Stimulated activated CD8-positive, alpha-beta memory T cell treated with anti-CD3 and anti-CD28 coated beads, Interleukin-4, amount 100 ng/mL, for 24 hours (primary cell): Measurements from ENCODE around the gene ZCRB1.

Experiments used
- DNase-seq: peaks from one replicate; pipeline ENCODE4 v3.0.0-alpha.2; 2020; ENCODE audit warnings: low read depth

ZCRB1 gene

DNA sequence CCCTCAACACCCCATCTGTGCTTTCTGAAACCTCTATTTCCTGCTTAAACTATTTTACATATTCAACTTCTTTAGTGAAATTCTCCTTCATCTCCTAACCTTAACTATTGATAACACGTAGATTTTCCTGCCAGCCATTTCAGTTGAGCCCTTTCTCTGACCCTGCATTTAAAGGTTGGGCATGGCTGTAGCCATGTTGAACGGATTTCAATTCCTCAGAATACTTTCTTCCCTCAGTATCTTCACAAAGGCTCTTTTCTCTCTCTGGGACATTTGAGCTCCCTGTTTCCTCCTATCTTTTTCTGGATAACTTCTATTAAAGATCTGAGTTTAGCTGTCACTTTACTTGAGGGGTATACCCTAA lies 1.3 kb upstream of the ZCRB1 start:
- no peak for DNase-seq

DNA sequence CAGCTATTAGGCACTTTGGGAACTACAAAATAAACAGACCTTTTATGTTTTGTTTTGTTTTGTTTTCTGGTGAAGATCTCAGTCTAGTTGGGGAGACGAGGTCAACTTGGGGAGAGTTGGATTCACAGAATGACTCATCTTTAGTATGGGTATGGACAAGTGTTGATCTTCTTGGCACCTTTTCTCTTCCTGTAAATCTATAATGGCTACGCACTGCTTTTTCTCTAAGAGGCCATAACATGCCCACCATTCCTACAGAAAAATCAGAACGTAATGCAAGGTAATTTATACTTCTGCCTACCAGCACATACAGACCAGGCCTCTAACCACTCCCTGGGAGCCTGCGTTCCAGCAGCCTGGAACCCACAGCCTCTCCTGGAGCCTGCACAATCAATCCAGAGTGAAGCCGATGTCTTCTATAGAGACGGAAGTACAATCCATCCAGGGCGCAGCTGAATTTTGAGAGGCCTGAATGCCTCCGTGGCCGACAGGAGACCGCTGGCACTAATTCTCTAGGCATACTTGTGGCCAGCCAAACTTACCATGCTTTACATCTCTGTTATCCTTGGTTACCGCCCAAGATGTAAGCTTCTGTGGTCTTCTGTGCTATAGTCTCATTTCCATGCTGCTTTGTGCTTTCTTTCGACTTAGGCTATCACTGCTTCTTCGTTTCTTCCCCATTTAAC lies 790 bp upstream of the ZCRB1 start:
- no peak for DNase-seq

DNA sequence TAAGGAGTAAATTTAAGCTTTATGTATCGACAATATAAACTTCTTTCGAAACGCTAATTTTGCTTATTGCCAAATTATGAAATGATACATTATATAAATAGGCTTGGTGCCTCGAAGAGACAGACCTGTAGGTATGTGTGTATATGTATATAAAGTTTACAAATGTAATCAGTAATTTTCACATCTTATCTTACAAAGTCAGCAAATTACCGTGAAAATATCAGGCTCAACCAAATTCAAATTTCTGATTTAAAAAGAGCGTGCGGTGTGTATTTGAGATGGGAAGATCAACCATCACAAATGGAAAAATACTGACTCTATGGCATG lies 605 bp downstream of the ZCRB1 start:
- no peak for DNase-seq

DNA sequence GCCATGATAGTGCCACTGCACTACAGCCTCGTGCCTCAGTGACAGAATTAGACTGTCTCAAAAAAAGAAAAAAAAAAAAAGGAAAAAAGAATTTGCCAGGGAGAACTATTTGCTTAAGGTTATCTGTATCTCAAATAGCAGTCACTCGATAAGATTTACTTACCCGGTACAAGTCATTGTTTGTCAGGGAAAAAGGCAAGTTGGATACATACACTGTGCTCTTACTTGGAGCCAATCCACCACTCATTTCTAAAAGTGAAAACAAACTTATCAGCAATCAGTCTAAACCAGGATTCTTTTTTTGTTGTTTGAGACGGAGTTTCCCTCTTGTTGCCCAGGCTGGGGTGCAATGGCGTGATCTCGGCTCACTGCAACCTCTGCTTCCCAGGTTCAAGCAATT lies 2.0 kb downstream of the ZCRB1 start:
- DNase-seq: no peak

DNA sequence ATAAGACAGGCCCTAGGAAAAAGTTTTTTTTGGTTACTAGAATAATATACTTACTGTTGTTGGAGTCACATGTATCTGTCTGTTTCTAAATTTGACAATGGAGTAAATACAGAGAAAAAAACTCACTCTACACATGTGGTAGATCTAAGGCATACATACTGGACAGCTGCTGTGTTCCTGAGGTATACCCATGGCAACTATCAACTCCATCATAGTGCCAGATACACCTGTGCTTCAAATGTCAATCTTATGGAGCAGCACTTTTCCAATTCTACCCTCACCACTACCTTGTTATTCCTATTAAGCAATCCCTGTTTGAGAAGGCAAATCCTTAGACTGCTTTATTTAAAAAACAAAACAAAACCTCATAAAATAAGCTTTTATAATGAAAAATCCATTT lies 3.3 kb downstream of the ZCRB1 start:
- no peak for DNase-seq

DNA sequence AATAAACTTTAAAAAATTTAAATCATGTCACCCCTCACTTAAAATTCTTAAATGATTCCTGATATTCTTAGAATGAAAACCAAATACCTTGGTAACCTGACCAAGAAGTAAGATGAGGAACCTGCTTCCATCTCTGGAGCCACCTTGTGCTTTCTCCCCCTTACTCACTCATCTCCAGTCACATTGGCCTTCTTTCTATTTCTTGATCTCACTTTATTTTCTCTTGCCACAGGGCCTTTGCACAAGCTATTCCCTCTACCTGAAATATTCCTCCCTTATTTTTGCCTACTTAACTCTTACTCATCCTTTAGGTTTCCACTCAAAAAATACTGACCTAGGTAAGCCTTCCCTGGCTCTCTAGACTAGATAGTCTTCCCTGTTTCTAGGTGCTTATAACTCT lies 5.1 kb downstream of the ZCRB1 start:
- no peak for DNase-seq

DNA sequence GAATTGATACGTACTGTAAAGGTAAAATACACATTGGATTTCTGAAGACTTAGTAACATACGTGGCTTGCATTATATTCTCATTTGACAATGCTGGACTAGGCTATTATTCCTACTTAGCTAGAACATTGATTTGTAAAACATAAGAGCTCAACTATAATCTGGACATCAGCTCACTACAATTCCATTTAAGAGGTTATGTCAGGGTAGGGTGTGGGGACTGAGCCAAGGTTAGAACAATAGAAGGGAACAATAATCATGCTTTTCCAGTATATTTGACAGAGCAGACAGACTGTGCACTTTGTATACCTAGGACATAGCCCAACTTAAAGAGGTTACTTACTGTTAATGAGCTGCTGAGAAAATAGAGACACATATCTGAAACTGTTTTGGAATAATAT lies 10.8 kb downstream of the ZCRB1 start:
- DNase-seq: no peak

DNA sequence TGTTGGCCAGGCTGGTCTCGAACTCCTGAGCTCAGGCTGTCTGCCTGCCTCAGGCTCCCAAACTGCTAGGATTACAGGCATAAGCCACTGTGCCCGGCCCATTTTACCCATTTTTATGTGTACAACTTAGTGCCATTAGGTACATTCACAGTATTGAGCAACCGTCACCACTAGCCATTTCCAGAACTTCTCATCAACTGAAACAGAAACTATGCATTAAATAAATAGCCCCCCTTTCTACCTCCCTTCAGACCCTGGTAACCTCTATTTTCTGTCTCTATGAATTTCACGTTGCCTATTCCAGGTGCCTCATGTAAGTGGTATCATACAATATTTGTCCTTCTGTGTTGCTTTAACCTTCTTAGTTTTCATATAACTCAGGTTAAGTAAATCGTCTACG lies 15.9 kb downstream of the ZCRB1 start:
- no peak for DNase-seq

DNA sequence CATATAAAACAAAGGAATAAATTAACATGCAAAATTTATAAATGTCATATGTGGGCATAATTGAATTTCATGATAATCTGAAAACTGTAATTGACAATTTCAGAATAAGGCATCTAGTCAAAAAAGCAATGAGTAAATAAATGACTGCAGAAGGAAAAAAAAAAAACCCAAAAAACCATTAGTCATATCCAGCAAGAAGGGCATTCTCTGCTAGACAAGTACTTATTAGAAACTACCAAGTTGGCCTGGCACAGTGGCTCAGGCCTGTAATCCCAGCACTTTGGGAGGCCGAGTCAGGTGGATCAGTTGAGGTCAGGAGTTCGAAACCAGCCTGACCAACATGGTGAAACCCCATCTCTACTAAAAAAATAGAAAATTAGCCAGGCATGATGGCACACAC lies 17.5 kb downstream of the ZCRB1 start:
- DNase-seq: no peak

DNA sequence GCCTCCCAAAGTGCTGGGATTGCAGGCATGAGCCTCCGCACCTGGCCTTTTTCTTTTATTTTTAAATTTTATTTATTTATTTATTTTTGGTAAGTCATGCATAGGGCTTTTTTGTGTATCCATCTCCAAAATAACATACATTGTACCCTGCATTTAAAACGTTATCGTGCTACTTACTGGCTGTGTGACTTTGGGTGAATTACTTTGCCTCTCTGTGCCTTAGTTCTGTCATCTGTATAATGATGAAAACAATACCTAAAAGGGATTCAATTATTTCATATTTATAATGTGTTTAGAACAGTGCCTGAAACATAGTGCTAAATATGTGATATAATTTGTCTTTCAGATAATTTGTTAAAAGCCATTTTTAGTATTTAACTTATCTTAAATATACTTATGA lies 19.6 kb downstream of the ZCRB1 start:
- no peak for DNase-seq

DNA sequence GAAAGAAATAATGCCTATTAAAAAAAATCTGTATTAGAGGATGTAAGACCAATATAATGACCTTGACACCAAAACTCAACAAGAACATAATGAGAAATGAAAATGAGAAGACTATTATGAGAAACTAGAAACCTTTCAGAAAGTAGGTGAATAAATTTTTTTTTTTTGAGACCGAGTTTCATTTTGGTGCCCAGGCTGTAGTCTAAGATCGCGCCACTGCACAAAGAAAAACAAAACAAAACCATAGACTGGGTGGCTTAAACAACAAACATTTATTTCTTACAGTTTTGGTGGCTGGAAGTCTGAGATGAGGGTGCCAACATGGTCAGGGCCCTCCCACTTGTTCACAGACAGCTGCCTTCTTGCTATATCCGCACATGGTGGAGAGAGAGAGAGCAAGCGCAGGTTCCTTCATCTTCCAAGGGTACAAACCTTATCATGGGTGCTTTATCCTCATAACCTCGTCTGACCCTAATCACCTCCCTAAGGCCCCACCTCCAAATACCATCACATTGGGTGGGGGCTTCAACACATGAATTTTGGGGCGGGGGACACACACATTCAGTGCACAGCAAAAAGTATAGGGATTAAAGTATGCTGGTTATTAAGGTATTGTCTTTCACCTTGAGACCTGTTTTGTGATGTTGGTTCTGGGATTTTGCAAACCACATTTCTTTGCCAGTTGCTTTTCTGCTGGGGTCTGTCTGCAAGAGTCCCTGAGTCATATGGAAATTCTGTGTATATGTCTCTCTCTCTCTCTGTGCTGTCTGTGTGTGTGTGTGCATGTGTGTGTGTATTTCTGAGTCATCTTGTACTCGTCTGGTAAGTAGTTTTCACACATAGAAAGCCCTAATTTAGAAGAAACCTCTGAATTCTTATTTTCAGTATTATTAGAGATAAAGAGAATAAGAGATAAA lies 26.2 kb downstream of the ZCRB1 start:
- DNase-seq: peak; percentile 47

DNA sequence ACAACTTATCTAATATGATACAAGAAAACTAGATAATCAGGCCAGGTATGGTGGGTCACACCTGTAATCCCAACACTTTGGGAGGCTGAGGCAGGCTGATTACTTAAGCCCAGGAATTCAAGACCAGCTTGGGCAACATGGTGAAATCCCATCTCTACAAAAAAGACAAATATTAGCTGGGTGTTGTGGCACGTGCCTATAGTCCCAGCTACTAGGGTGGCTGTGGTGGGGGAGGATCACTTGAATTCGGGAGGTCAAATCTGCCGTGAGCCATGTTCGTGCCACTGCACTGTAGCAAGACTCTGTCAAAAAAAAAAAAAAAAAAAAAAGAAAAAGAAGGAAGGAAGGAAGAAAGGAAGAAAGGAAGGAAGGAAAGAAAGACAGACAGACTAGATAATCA lies 27.0 kb downstream of the ZCRB1 start:
- no peak for DNase-seq

DNA sequence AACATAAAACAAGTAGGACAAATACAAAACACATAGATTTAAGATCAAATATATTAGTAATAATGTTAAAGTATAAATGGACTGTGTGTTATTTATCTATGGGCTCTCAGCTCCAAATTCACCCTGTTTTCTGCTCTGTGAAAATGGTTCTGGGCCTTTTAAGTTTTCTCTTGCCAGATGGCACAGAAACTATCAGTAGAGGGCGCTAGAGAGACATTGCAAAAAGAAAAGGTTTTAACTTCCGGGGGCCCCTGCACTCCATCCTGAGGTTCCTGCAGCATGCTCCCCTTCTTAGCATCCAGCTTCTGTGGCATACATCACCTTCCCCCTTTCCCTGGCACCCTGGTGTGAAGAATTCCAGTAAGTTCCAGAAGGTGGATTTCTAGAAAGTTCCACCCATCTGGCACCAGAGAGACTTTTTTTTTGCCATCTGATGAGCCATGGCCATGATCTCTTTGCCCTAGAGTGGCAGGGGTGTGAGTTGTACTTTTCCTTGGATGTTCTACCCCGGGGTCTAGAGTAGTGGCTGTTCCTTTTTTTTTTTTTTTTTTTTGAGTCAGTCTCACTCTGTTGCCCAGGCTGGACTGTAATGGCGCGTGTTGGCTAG lies 29.3 kb downstream of the ZCRB1 start:
- DNase-seq: no peak

DNA sequence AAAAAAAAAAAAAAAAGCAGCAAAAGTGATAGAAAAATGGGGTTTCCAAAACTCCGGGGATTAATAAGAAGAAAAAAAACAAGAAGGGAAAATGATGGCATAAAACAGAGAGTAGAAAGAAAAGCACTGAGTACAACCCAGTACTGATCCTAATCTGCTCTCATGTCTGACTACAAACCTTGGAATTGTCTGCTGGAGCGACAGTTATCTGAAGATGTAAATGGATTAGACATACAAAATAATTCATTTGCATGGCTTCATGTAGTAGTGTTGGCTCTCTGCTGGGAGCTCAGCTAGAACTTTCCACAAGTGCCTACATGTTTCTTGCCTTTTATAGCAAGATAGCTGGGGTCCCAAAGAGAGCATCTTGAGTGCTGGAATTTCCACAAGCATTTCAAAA lies 34.2 kb downstream of the ZCRB1 start:
- DNase-seq: no peak

DNA sequence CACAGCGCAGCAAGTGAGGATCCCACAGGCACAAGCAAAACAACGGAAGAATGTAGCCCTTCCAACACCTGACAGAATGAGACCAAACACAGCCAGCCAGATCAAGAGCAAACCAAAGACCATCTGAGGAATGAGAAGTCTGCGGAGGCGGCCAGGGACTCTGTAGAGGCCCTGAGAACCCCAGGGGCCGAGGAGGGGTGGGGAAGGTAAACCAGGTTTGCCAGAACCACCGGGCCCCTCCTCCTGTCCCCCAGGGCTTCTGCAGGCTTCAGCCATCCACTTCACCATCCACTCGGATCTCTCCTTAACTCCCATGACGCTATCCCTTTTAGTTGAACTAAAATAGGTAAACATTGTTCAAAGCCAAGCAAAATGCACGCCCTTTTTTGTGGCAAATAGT lies 37.4 kb downstream of the ZCRB1 start:
- DNase-seq: no peak

DNA sequence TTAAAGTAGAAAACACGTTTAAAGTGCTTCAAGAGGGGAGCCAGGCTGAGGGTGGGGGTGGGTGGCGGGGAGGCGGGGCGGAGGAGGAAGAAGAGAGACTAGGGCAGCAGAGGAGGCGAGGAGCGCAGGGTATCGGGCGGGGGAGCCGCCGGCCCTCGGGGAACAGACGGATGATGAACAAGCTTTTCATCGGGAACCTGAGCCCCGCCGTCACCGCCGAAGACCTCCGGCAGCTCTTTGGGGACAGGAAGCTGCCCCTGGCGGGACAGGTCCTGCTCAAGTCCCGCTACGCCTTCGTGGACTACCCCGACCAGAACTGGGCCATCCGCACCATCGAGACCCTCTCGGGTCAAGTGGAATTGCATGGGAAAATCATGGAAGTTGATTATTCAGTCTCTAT lies 39.2 kb downstream of the ZCRB1 start:
- no peak for DNase-seq

DNA sequence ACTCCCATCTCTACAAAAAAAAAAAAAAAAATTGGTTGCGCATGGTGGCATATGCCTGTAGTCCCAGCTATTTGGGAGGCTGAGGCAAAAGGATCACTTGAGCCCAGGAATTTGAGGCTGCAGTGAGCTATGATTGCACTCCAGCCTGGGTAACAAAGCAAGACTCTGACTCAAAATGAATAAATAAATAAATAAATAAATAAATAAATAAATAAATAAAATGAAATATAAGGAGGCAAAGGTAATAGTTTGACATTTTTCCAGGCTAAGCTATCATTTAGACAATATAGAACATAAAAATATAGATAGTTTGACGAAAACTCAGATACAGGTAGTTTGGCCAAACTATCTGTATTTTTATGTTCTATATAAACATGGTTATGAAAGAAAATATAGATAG lies 40.5 kb downstream of the ZCRB1 start:
- DNase-seq: no peak

DNA sequence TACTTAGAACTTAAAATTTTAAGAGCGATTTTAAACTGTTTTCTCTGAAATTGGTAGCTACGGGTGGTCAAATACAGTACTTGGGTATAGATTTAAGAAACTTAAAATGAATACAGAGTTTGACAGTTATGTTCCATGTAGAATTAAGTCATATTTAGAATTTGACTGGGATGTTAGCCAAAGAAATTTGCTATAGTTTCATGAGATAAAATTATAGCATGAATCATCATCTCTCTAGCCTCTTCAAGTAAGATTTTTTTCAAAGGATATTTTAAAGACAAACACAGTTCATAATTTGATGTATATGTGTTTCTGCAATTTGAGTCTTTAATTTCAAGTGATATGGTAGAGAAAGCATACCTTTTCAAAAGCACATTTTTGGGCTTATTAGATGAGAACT lies 41.0 kb downstream of the ZCRB1 start:
- no peak for DNase-seq

DNA sequence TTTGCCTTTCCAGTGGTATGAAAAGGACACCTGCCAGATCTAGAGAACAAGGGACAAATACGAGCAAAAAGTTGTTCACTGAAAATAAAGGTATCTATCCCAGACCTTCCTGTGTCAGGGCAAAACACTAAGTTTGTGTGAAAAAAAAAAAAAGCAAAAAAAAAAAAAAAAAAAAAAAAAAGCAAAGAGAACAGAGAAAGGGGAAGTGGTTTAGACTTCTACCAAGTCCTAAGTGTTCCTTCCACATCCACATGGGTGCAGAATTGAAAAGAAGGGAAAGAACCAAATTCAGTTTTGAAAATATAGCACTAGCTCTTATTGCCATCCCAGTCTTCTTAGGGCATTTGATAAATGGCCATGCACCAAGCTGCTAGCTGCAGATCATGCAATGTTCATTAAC lies 41.7 kb downstream of the ZCRB1 start:
- no peak for DNase-seq

DNA sequence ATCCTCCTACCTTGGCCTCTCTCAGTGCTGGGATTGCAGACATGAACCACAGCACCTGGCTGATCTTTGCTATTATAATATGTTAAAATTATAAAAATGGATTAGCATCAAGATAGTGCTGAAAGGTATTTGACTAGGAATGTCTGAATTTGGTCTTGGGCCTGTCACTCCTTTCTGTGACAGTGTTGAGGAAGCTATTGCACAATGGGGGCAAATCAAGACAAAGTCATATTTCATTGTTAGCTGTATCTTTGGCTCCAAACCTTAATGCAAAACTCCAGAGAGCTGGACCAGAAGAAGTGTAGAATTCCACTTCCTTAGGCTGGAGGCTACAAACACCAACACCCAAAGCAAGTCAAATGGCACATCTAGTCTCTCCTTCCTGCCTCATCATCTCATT lies 42.2 kb downstream of the ZCRB1 start:
- no peak for DNase-seq

DNA sequence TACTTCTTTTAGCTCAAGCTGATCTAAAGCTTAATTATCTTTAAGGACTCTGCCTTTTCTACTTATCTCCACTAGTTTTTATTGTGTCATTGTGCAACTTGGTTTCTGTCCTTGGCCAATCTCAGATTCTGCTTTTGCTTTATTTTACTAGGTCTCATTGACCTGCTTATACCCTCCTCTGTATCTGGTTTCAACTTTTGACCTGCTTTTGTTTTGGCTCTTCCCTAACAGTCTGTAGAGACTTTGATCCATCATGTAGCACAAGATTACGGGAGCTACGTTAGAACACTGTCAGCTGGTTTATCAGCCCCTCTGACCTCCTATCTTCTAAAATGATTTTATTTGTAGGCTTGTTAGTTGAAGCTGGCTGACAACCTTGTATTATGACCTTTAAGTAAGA lies 43.6 kb downstream of the ZCRB1 start:
- no peak for DNase-seq

DNA sequence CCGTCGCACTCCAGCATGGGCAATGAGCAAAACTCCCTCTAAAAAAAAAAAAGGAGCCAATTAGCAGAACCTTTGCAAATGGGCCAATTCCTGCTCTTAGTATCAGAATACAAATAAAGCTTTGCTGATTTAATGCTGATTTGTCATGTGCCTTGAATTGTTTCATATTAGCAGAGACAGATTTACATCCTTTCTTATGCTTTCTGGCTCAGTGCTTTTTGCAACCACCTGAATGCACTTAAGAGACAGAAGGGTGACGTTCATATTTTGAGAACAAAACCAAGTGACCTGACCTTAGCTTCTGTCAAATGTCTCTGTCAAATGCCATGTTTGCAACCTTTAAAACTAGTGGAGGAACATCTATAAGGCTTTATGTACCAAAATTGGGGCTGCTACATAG lies 44.0 kb downstream of the ZCRB1 start:
- no peak for DNase-seq

DNA sequence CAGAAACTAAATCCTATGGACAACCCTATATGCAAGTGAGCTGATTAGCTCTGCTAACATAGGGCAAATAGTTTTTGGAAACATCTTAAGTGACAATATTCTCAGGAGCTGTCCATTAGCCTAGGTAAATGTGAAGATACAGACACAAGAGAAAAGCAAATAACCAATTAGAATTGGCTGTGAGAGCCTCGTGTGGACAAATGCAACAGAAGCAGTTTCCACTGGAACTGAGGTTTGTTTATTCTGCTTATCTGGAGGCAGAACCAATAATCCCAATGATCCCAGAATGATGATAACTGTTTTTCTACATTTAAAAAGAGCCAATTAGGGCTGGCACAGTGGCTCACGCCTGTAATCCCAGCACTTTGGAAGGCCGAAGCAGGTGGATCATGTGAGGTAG lies 44.6 kb downstream of the ZCRB1 start:
- DNase-seq: no peak

DNA sequence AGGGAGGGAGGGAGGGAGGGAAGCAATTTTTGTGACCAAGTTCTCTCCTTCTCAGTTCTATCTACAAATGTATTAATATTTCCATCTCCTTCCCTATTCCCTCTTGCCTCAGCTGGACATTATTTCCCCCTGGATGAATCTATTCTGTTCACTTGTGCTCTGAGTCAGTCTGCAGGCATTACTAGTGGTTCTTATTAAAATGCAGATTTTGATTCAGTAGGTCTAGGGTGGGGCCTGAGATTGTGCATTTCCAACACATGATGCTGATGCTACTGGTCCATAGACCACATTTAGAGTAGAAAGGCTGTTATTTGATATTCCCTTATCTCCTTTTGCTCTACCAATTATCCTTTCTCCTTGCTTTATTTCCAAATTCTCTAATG lies 47.8 kb downstream of the ZCRB1 start:
- DNase-seq: no peak
